HG02623 (cell line): Measurements from ENCODE around the gene UACA.

Experiments
- ATAC-seq: cut with Tn5 transposase; IDR thresholded peaks from one replicate; pipeline ENCODE4 v1.9.1; 2021; ENCODE audit warnings: moderate library complexity; ENCODE audit not compliant: unreplicated experiment

UACA gene

GRCh38 chr15:70710714-70711113 lies 52.6 kb downstream of the UACA start:
- no peak for ATAC-seq

- no peak for ATAC-seq
Measured at GRCh38 chr15:70708839-70709238, 54.5 kb downstream of the UACA start.

GRCh38 chr15:70707686-70708300 lies 55.6 kb downstream of the UACA start:
- no peak for ATAC-seq

- no peak for ATAC-seq
Measured at GRCh38 chr15:70704731-70705130, 58.6 kb downstream of the UACA start.

- no peak for ATAC-seq
Measured at GRCh38 chr15:70704166-70704565, 59.2 kb downstream of the UACA start.

- no peak for ATAC-seq
Measured at GRCh38 chr15:70703096-70703878, 60.1 kb downstream of the UACA start.

- no peak for ATAC-seq
Measured at GRCh38 chr15:70702584-70702983, 60.8 kb downstream of the UACA start.

GRCh38 chr15:70701891-70702568 lies 61.3 kb downstream of the UACA start:
- no peak for ATAC-seq

- no peak for ATAC-seq
Measured at GRCh38 chr15:70701171-70701570, 62.2 kb downstream of the UACA start.

- no peak for ATAC-seq
Measured at GRCh38 chr15:70699890-70700289, 63.5 kb downstream of the UACA start.

- no peak for ATAC-seq
Measured at GRCh38 chr15:70698836-70699390, 64.4 kb downstream of the UACA start.

GRCh38 chr15:70698426-70698825 lies 64.9 kb downstream of the UACA start:
- ATAC-seq = no peak

- ATAC-seq = no peak
Measured at GRCh38 chr15:70690491-70691276, 72.7 kb downstream of the UACA start.

- no peak for ATAC-seq
Measured at GRCh38 chr15:70690021-70690420, 73.3 kb downstream of the UACA start.

- no peak for ATAC-seq
Measured at GRCh38 chr15:70687482-70687881, 75.9 kb downstream of the UACA start.

GRCh38 chr15:70680817-70681216 lies 82.5 kb downstream of the UACA start:
- ATAC-seq = no peak

GRCh38 chr15:70679919-70680231 lies 83.5 kb downstream of the UACA start:
- ATAC-seq = no peak

- peak; percentile 72 for ATAC-seq
Measured at GRCh38 chr15:70672081-70672480, 91.3 kb downstream of the UACA start.

GRCh38 chr15:70670680-70671079 lies 92.7 kb downstream of the UACA start:
- ATAC-seq = no peak

- ATAC-seq = no peak
Measured at GRCh38 chr15:70669966-70670658, 93.2 kb downstream of the UACA start.
